Measurements from ENCODE around the gene FKBP7.
"Not testable (repeated sequence)": the region's sequence is repeated elsewhere in the genome, so short reads cannot be mapped to it uniquely, and the experiment has no call there.

The FKBP7 gene

DNA sequence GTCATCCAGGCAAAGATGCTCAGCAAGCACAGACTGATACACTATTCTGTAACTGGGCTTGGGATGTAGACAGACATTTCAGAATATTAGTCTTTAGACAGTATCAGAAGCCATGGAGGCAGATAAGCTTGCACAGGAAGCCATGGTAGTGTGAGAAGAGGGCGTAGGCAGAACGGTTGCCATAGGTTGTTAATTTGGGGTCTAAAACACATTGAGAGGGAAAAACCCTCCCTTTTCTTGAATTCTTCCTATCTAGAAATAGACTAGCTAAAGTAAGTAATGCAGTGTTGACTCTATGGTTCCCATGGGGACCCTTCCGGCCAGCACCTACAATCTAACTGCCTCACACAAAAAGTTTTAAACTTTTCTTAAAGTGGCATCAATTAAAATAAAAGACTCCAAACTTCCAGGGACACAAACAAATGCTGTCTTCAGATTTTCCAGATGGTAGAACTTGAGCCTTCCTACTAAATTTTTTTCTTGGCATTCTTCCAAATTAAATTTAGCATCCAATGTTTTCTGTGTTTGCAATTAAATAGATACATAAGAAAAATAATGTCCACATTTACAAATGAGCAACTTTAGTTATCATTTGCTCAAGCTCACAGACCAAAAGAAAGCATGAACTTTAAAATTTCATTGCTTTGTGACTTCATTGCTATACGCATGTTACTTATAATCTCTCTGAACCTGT lies 29.3 kb downstream of the FKBP7 start:
- DNase-seq, result no peak
- H3K36me3 Mint-ChIP-seq (ENCODE audit: low read depth), result peaks cover 66% of the 10 kb centered on the region
- no peaks in the 10 kb centered on the region for H3K27me3 Mint-ChIP-seq
- peak overlapping the region; percentile 88 for H3K4me3 Mint-ChIP-seq
- no peaks in the 10 kb centered on the region for H3K9me3 Mint-ChIP-seq
- peak overlapping the region; percentile 77 for H3K27ac Mint-ChIP-seq
- peaks cover 40% of the 10 kb centered on the region for H3K4me1 Mint-ChIP-seq (ENCODE audit: low read depth)

DNA sequence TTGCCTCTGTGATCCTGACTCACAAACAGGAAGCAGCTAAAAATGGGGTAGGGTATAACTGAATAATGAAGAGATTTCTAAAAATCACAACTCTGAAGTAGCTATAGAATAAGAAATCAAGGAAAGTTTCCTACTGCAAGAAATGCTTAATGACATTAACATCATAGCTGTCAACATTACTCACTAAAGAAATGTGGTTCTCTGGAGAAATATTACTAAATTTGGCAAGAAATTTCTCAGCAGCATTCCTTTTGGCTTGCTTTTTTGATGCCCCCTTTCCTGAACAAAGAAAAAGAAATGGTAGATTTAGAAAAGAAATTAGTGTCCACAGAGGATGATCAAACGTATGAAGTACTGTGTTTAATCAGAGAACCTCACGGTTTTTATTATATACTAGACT lies 37.0 kb downstream of the FKBP7 start:
- no peak for DNase-seq
- H3K36me3 Mint-ChIP-seq (ENCODE audit: low read depth), result peaks cover 88% of the 10 kb centered on the region
- H3K9me3 Mint-ChIP-seq, result no peaks in the 10 kb centered on the region
- peaks cover 8% of the 10 kb centered on the region for H3K4me1 Mint-ChIP-seq (ENCODE audit: low read depth)
- H3K4me3 Mint-ChIP-seq, result no peak overlapping the region
- no peaks in the 10 kb centered on the region for H3K27me3 Mint-ChIP-seq
- no peak overlapping the region for H3K27ac Mint-ChIP-seq

DNA sequence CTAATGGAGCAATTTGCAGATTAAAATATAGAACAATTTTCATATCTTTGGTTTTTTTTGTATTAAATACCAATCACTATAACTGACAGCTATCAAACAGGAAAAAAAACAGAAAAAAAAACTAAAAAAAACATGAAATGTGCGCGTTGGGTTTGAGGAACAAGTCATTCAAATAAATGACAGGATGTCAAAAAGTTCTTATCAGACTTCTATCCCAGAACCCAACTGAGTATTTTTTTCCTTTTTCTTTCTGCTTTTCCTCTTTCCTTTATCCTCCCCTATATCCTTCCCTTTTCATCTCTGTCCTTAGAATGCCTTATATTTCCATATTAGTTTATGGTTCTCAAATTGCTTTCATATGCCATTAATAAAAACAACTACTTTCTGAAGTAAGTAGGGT lies 41.7 kb downstream of the FKBP7 start:
- Mint-ChIP-seq H3K4me1 (ENCODE audit: low read depth) (no peaks in the 10 kb centered on the region), H3K27me3 (no peaks in the 10 kb centered on the region), H3K27ac (no peak overlapping the region), H3K4me3 (no peak overlapping the region), H3K36me3 (ENCODE audit: low read depth) (peaks cover 90% of the 10 kb centered on the region), H3K9me3 (no peaks in the 10 kb centered on the region)
- DNase-seq, result no peak

DNA sequence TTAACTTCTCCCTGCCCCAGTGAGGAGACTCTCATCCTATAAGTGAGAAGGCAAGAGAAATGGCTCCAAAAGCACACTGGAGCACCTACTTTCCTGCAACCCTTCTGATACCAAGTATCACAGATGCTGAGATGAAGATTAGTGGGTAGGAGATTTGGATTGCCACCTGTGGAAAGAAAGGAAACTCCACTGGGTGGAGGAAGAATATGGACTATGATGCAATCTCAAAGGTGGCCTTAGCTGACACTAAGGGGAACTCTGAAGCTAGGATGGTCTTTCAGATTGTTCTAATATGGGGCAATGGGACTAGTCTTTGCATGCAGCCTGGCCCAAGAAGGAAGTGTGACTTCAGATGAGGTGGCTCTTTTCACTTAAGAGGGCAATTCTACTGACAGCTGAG lies 49.1 kb downstream of the FKBP7 start:
- Mint-ChIP-seq H3K9me3 (peaks cover 14% of the 10 kb centered on the region), H3K4me1 (ENCODE audit: low read depth) (no peaks in the 10 kb centered on the region), H3K27ac (no peak overlapping the region), H3K27me3 (no peaks in the 10 kb centered on the region), H3K4me3 (no peak overlapping the region), H3K36me3 (ENCODE audit: low read depth) (peaks cover 92% of the 10 kb centered on the region)
- no peak for DNase-seq

DNA sequence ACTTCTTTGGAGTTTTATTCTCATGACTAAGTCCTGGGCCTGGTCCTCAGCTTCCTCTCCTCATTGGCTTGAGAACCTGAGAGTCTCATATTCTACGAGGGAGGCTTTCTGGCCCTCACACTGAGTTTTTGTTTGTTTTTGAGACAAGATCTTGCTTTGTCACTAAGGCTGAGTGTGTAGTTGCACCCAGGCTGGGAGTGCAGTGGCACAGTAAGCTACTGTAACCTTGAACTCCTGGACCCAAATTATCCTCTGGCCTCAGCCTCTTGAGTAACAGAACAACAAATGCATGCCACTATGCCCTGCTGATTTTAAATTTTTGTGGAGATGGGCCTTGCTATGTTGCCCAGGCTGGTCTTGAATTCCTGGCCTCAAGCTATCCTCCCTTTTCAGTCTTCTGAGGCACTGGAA lies 50.0 kb downstream of the FKBP7 start:
- Mint-ChIP-seq H3K4me3 (no peak overlapping the region), H3K27me3 (no peaks in the 10 kb centered on the region), H3K27ac (no peak overlapping the region), H3K36me3 (ENCODE audit: low read depth) (peaks cover 88% of the 10 kb centered on the region), H3K9me3 (peaks cover 14% of the 10 kb centered on the region), H3K4me1 (ENCODE audit: low read depth) (no peaks in the 10 kb centered on the region)
- DNase-seq, result no peak

DNA sequence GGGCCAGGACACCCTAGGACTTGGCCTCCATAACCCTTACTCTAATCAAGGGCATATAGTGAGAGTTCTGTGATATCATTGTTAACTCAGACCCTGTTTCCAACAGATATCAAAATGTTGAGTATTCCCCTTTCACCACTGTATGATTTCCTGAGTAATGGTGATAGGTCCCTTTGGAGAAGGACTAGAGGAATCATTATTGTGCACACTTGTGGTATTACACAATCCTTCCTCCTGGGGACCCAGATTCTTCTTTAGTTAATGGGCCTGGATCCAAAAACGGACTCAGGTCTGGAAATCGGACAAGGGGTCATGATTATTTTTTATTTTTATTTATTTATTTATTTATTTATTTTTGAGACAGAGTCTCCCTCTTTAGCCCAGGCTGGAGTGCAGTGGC lies 50.9 kb downstream of the FKBP7 start:
- H3K27me3 Mint-ChIP-seq, result no peaks in the 10 kb centered on the region
- H3K36me3 Mint-ChIP-seq (ENCODE audit: low read depth), result peaks cover 81% of the 10 kb centered on the region
- H3K9me3 Mint-ChIP-seq, result peaks cover 14% of the 10 kb centered on the region
- no peak for DNase-seq
- no peak overlapping the region for H3K4me3 Mint-ChIP-seq
- no peak overlapping the region for H3K27ac Mint-ChIP-seq
- no peaks in the 10 kb centered on the region for H3K4me1 Mint-ChIP-seq (ENCODE audit: low read depth)

DNA sequence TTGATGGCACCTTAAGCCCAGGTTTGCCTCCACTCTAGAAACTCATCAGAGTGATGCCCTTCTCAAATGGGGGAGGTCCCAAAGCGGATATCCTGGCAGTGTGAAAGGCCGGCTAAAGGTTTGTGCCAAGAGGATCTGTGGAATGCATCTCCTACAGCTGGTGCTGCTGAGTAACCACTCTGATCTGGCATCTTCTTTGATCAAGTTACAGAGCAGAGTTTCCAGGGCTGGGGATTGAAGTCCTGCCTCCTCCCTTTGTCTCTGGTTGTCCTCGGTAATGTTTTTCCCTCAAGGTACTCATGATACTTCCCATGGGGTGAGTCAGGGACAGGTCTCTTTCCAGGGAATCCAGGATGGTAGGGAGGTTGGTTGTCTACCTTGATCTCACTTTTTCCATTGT lies 52.0 kb downstream of the FKBP7 start:
- Mint-ChIP-seq H3K4me3 (no peak overlapping the region), H3K36me3 (ENCODE audit: low read depth) (peaks cover 72% of the 10 kb centered on the region), H3K27ac (no peak overlapping the region), H3K27me3 (no peaks in the 10 kb centered on the region), H3K9me3 (peaks cover 14% of the 10 kb centered on the region), H3K4me1 (ENCODE audit: low read depth) (no peaks in the 10 kb centered on the region)
- DNase-seq, result no peak

DNA sequence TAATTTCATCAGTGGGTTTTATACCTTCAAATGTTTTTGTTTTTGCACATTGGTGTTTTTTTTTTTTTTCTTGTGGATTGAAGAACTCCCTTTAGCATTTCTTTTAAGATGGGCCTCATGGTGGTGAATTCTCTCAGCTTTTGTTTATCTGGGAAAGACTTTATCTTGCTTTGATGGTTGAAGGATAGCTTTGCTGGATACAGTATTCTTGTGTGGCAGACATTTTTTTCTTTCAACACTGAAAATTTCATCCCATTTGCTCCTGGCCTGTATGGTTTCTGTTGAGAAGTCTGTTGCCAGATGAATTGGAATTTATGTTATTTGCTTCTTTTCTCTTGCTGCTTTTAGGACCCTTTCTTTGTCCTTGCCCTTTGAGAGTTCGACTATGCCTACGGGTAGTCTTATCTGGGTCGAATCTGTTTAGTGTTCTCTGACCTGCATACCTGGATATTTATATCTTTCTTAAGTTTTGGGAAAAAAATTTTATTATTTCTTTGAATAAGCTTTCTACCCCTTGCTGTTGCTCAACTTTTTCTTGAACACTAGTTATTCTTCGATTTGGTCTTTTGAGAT lies 53.1 kb downstream of the FKBP7 start:
- Mint-ChIP-seq H3K4me3 (no peak overlapping the region), H3K9me3 (peaks cover 14% of the 10 kb centered on the region), H3K4me1 (ENCODE audit: low read depth) (no peaks in the 10 kb centered on the region), H3K36me3 (ENCODE audit: low read depth) (peaks cover 61% of the 10 kb centered on the region), H3K27ac (no peak overlapping the region), H3K27me3 (no peaks in the 10 kb centered on the region)
- DNase-seq, result no peak

DNA sequence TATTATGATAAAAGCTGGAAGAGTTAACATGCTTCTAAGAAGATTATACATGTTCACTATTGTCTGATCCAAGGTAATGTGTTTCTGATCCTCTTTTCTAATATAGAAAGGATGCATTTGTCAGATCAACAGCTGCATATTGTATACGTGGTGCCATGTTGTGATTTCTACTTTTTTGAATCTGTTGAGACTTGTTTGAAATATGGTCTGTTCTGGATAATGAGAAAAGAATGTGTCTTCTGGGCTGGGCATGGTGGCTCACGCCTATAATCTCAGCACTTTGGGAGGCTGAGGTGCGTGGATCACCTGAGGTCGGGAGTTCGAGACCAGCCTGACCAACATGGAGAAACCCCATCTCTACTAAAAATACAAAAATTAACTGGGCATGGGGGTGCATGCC lies 54.7 kb downstream of the FKBP7 start:
- H3K9me3 Mint-ChIP-seq, result peaks cover 14% of the 10 kb centered on the region
- peaks cover 49% of the 10 kb centered on the region for H3K36me3 Mint-ChIP-seq (ENCODE audit: low read depth)
- DNase-seq; H3K4me1 Mint-ChIP-seq (ENCODE audit: low read depth); H3K27ac Mint-ChIP-seq; H3K4me3 Mint-ChIP-seq; H3K27me3 Mint-ChIP-seq: not testable (repeated sequence)

DNA sequence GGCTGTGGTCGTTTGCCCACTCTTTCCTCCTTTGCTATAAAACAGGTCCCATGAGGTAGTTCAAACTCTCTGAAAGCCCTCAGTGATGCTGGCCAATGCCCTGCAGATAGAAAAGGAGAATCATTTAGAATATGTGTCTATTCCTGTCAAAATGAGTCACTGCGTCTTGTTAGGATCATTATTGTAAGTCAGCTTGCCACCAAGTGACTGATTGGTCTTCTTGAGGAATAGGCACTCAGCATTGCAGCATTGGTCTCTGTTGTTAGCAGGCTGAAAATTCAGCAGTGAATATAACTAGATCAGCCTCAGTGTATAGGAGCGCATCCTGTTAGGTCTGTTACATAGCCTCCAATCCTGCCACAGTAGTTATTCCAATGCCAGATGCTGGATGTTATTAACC lies 56.3 kb downstream of the FKBP7 start:
- no peaks in the 10 kb centered on the region for H3K4me1 Mint-ChIP-seq (ENCODE audit: low read depth)
- H3K4me3 Mint-ChIP-seq, result no peak overlapping the region
- no peaks in the 10 kb centered on the region for H3K27me3 Mint-ChIP-seq
- H3K27ac Mint-ChIP-seq, result no peak overlapping the region
- H3K9me3 Mint-ChIP-seq, result peaks cover 14% of the 10 kb centered on the region
- peaks cover 33% of the 10 kb centered on the region for H3K36me3 Mint-ChIP-seq (ENCODE audit: low read depth)
- DNase-seq, result no peak

DNA sequence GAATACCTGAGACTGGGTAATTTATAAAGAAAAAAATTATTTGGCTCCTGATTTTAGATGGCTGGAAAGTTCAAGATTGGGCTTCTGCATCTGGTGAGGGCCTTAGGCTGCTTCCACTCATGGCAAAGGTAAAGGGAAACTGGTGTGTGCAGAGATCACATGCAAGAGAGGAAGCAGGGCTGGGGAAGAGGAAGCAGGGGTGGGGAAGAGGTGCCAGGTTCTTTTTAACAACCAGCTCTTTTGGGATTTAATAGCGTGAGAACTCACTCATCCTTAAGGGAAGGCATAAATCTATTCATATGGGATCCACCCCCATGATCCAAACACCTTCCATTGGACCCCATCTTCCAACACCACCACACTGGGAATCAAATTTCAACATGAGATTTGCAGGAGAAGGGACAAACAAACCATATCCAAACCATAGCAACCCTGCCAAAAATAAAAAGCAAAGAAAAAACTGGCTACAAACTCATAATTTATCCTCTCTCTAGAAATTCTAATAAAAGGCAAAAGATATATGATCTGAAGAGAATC lies 57.9 kb downstream of the FKBP7 start:
- no peak overlapping the region for H3K4me3 Mint-ChIP-seq
- H3K36me3 Mint-ChIP-seq (ENCODE audit: low read depth), result peaks cover 18% of the 10 kb centered on the region
- no peaks in the 10 kb centered on the region for H3K27me3 Mint-ChIP-seq

DNA sequence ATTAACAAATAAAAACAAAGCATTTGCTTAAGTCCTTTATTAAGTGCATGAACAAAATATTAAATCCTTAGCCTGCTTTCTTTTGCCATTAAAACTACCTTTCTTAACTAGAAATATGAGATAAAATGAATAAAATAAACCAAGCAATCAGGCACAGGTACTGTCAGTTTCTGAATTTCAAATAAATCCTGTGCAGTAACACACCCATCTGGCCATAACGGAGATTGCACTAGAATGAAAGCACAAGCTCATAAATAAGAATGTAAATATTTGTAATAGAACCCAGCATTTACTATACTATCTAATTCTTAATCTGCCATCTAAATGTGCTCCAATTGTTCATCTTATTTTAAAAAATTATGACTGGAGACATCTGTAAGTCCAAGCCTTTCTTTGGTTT lies 59.3 kb downstream of the FKBP7 start:
- Mint-ChIP-seq H3K27ac (no peak overlapping the region), H3K27me3 (no peaks in the 10 kb centered on the region), H3K4me3 (no peak overlapping the region), H3K36me3 (ENCODE audit: low read depth) (peaks cover 15% of the 10 kb centered on the region), H3K9me3 (no peaks in the 10 kb centered on the region), H3K4me1 (ENCODE audit: low read depth) (peaks cover 12% of the 10 kb centered on the region)
- no peak for DNase-seq

More for the DNA sequence above, 57.9 kb downstream of the FKBP7 start:
- peaks cover 1% of the 10 kb centered on the region for H3K4me1 Mint-ChIP-seq (ENCODE audit: low read depth)
- H3K27ac Mint-ChIP-seq, result no peak overlapping the region
- H3K9me3 Mint-ChIP-seq, result peaks cover 5% of the 10 kb centered on the region
- DNase-seq, result no peak

DNA sequence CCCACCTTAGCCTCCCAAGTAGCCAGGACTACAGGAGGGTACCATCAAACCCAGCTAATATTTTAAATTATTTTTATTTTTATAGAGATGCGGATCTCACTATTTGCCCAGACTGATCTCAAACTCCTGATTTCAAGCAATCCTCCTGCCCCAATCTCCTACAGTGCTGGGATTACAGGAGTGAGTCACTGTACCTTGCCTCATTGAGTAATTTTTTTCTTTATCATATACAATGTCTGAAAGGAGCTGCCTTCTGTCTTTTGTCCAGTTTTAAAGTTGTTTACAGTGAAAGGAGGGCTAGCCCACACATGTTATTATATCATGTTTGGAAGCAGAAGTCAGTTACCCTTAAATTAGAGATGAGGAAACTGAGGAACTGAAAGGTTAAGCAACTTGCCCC lies 60.0 kb downstream of the FKBP7 start:
- DNase-seq, result no peak
- Mint-ChIP-seq H3K9me3 (no peaks in the 10 kb centered on the region), H3K4me1 (ENCODE audit: low read depth) (peaks cover 16% of the 10 kb centered on the region), H3K36me3 (ENCODE audit: low read depth) (peaks cover 13% of the 10 kb centered on the region), H3K4me3 (no peak overlapping the region), H3K27me3 (no peaks in the 10 kb centered on the region), H3K27ac (no peak overlapping the region)

DNA sequence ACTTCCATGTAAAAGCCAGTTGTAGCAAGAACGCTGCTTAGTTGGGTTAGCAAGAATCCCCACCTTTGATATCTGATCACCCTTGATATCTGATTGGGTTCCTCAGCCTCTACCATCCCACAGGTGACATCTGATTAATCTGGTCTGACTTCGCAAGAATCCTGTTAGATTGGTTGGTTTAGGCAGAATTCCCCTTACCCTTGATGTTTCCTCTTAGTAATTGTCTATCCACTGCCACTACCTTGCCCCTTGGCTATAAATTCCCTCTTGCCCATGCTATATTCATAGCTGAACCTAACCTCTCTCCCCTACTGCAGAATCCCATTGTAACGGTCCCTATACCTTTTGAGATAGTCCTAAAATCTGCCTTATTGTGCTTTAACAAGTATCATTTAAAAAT lies 60.5 kb downstream of the FKBP7 start:
- no peak for DNase-seq
- Mint-ChIP-seq H3K27ac (no peak overlapping the region), H3K27me3 (no peaks in the 10 kb centered on the region), H3K36me3 (ENCODE audit: low read depth) (peaks cover 16% of the 10 kb centered on the region), H3K9me3 (no peaks in the 10 kb centered on the region), H3K4me3 (no peak overlapping the region), H3K4me1 (ENCODE audit: low read depth) (peaks cover 21% of the 10 kb centered on the region)

DNA sequence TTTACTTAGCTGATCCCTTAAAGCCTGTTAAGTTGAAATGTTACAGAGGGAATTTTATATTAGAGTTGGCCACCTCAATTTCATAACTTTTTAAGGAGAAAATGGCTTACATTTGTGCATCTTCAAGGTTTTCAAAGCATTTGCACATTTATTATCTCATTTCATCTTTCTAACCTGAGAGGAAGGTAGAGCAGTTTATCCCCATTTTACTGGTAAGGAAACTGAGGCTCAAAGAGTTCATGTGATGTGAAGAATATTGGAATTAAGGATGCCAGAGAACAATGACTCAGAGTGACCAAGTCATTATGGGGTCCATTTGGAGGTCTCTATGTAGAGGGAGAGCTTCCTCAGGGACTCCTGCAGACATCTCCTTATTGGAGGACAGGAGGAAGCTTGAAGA lies 62.4 kb downstream of the FKBP7 start:
- H3K27me3 Mint-ChIP-seq, result no peaks in the 10 kb centered on the region
- H3K4me3 Mint-ChIP-seq, result no peak overlapping the region
- DNase-seq, result no peak
- H3K27ac Mint-ChIP-seq, result no peak overlapping the region
- peaks cover 23% of the 10 kb centered on the region for H3K4me1 Mint-ChIP-seq (ENCODE audit: low read depth)
- H3K9me3 Mint-ChIP-seq, result no peaks in the 10 kb centered on the region
- H3K36me3 Mint-ChIP-seq (ENCODE audit: low read depth), result peaks cover 12% of the 10 kb centered on the region
